ENCODE data around the gene PLA2G2E.

DNA sequence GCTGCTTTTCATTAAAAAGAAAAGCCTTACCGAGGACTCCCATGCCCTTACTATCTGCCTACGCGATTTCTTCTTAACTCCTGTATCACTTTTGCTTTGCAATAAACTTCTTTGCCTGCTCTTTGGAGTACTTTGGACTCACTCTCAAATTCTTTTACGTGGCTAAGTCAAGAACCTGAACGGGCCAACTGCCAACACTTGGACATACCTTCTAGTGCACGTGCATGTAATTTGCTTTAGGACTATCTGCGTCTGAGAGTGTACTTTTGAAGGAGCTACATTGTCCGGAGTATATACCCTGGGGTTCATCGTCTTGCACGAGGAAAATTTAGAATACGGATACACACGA, 44.8 kb downstream of the PLA2G2E start:
- TF ChIP-seq RARB (CRISPR knock-in tag; IDR thresholded peaks at IDR 0.05) (no peak), ZNF565 (CRISPR knock-in tag; conservative IDR thresholded peaks at IDR 0.05; ENCODE audit: low read depth) (no peak), GLIS3 (CRISPR knock-in tag; IDR thresholded peaks at IDR 0.05) (no peak), OSR1 (CRISPR knock-in tag; IDR thresholded peaks at IDR 0.05) (no peak), ZFP30 (CRISPR knock-in tag; IDR thresholded peaks at IDR 0.05) (no peak), ZC3H10 (CRISPR knock-in tag; IDR thresholded peaks at IDR 0.05) (no peak), BACH2 (CRISPR knock-in tag; IDR thresholded peaks at IDR 0.05; ENCODE audit: borderline replicate concordance) (no peak), ZFP3 (CRISPR knock-in tag; IDR thresholded peaks at IDR 0.05) (no peak), PPARA (CRISPR knock-in tag; IDR thresholded peaks at IDR 0.05; ENCODE audit: borderline replicate concordance) (no peak)
- TF ChIP-seq, protein P1, sequence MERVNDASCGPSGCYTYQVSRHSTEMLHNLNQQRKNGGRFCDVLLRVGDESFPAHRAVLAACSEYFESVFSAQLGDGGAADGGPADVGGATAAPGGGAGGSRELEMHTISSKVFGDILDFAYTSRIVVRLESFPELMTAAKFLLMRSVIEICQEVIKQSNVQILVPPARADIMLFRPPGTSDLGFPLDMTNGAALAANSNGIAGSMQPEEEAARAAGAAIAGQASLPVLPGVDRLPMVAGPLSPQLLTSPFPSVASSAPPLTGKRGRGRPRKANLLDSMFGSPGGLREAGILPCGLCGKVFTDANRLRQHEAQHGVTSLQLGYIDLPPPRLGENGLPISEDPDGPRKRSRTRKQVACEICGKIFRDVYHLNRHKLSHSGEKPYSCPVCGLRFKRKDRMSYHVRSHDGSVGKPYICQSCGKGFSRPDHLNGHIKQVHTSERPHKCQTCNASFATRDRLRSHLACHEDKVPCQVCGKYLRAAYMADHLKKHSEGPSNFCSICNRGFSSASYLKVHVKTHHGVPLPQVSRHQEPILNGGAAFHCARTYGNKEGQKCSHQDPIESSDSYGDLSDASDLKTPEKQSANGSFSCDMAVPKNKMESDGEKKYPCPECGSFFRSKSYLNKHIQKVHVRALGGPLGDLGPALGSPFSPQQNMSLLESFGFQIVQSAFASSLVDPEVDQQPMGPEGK (CRISPR knock-in tag; IDR thresholded peaks at IDR 0.05; ENCODE audit: borderline replicate concordance) = no peak
- TF ChIP-seq, protein P2, sequence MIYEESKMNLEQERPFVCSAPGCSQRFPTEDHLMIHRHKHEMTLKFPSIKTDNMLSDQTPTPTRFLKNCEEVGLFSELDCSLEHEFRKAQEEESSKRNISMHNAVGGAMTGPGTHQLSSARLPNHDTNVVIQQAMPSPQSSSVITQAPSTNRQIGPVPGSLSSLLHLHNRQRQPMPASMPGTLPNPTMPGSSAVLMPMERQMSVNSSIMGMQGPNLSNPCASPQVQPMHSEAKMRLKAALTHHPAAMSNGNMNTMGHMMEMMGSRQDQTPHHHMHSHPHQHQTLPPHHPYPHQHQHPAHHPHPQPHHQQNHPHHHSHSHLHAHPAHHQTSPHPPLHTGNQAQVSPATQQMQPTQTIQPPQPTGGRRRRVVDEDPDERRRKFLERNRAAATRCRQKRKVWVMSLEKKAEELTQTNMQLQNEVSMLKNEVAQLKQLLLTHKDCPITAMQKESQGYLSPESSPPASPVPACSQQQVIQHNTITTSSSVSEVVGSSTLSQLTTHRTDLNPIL (CRISPR knock-in tag; IDR thresholded peaks at IDR 0.05; ENCODE audit: low read depth) = no peak
- TF ChIP-seq, protein P3, sequence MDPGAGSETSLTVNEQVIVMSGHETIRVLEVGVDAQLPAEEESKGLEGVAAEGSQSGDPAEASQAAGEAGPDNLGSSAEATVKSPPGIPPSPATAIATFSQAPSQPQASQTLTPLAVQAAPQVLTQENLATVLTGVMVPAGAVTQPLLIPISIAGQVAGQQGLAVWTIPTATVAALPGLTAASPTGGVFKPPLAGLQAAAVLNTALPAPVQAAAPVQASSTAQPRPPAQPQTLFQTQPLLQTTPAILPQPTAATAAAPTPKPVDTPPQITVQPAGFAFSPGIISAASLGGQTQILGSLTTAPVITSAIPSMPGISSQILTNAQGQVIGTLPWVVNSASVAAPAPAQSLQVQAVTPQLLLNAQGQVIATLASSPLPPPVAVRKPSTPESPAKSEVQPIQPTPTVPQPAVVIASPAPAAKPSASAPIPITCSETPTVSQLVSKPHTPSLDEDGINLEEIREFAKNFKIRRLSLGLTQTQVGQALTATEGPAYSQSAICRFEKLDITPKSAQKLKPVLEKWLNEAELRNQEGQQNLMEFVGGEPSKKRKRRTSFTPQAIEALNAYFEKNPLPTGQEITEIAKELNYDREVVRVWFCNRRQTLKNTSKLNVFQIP (CRISPR knock-in tag; IDR thresholded peaks at IDR 0.05; ENCODE audit: borderline replicate concordance, low read depth) = no peak
- TF ChIP-seq, protein P4, sequence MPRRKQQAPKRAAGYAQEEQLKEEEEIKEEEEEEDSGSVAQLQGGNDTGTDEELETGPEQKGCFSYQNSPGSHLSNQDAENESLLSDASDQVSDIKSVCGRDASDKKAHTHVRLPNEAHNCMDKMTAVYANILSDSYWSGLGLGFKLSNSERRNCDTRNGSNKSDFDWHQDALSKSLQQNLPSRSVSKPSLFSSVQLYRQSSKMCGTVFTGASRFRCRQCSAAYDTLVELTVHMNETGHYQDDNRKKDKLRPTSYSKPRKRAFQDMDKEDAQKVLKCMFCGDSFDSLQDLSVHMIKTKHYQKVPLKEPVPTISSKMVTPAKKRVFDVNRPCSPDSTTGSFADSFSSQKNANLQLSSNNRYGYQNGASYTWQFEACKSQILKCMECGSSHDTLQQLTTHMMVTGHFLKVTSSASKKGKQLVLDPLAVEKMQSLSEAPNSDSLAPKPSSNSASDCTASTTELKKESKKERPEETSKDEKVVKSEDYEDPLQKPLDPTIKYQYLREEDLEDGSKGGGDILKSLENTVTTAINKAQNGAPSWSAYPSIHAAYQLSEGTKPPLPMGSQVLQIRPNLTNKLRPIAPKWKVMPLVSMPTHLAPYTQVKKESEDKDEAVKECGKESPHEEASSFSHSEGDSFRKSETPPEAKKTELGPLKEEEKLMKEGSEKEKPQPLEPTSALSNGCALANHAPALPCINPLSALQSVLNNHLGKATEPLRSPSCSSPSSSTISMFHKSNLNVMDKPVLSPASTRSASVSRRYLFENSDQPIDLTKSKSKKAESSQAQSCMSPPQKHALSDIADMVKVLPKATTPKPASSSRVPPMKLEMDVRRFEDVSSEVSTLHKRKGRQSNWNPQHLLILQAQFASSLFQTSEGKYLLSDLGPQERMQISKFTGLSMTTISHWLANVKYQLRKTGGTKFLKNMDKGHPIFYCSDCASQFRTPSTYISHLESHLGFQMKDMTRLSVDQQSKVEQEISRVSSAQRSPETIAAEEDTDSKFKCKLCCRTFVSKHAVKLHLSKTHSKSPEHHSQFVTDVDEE (CRISPR knock-in tag; IDR thresholded peaks at IDR 0.05) = no peak
